NT2/D1 (cell line): ENCODE results near the gene FAM234A.

Source experiments
- SUZ12 ChIP-seq: IDR thresholded peaks from 2 replicates; pipeline ENCODE4 v1.6.1; 2011; ENCODE audit not compliant: insufficient read length, insufficient read depth; ENCODE audit errors: extremely low read depth
- YY1 ChIP-seq: IDR thresholded peaks from 2 replicates; pipeline ENCODE4 v1.6.1; 2011; ENCODE audit not compliant: insufficient read length, insufficient read depth
- ZNF274 ChIP-seq: IDR thresholded peaks from 2 replicates; pipeline ENCODE4 v1.6.1; 2011; ENCODE audit warnings: mild to moderate bottlenecking, low read depth, low read length

DNA sequence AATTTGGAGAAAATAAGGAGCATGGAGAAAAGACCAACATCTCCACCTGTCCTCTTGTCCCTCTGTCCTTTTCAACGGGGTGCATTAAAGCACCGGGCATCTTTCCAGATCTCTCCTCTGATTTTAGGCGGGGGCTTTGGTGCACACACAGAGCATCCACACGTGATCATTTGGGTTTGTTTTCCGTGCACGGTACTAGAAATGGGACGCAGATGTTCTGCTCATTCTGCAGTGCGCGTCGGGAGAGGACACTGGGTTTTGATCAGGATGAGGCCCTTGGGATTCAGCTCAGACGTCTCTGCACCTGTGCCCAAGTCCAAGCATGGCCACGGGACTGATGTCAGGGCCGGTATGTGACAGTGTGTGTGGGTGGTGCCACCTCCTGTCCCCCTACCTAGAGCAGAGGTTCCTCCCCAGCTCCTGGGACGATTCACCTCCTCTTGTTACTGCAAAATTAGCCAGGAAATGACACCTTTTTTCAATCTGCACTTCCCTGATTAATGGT lies 80.2 kb downstream of the FAM234A start:
- no peak for TF ChIP-seq YY1
- TF ChIP-seq ZNF274, result no peak
- no peak for TF ChIP-seq SUZ12
